Measurements from ENCODE around the gene NFAT5.

Gene NFAT5

DNA sequence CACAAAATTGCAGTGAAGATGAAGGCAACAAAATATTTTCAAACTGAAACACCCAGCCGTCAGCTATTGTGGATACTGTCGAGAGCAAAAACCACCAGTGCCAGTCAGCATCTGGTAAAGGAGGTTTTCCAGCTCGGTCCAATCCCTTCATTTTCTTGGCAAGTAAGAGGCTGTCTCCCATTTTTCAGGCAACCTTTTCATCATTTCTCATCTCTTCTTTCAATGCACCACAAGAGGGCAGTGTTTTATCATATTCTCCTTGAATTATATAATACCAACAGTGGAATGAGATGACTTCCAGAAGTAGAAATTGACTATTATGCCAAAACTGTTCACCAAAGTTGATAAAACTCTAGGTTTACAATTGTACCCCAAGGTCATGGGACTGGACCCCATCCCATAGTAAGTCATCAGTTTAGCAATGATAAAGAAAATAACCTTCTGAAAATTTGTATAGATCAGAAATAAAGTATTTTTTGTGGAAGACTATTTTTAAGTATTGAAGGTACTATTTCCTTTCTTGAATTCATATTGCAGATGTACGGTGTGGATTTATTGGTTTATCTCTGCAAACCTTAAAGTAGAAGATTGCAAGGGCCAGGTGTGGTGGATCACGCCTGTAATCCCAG, 143.8 kb downstream of the NFAT5 start:
- Histone ChIP-seq H3K18ac (ENCODE audit: low read length) (no peak overlapping the region), H2BK5ac (ENCODE audit: low read length) (no peak overlapping the region), H3K27me3 (ENCODE audit: control insufficient read depth in 3 of 3, insufficient read depth in 3 of 3, low read depth in 1 of 3, low read length in 3 of 3) (no peaks in the 10 kb centered on the region), H3K4me3 (ENCODE audit: low read length in 2 of 2) (no peak overlapping the region), H3K27ac (replicated peaks; ENCODE audit: low read length) (no peak overlapping the region), H4K8ac (ENCODE audit: low read depth, low read length) (no peak overlapping the region), H3K79me1 (ENCODE audit: low read depth, low read length) (no peaks in the 10 kb centered on the region), H3K9ac (ENCODE audit: low read depth, low read length, poor library complexity) (no peak overlapping the region), H4K91ac (ENCODE audit: low read depth, low read length, poor library complexity) (no peak overlapping the region), H2BK12ac (ENCODE audit: low read length) (no peak overlapping the region), H3K36me3 (replicated peaks in 1 of 2; ENCODE audit: control insufficient read depth in 2 of 2, insufficient read depth in 2 of 2, low read length in 2 of 2) (peaks cover 5 to 55% of the 10 kb centered on the region in 2 donors), H3K14ac (ENCODE audit: low read length) (no peak overlapping the region), H3K9me3 (replicated peaks in 1 of 2; ENCODE audit: control insufficient read depth in 2 of 2, insufficient read depth in 1 of 2, low read depth in 1 of 2, low read length in 2 of 2) (no peaks in the 10 kb centered on the region), H2BK15ac (ENCODE audit: low read length) (no peak overlapping the region), H3K4me1 (ENCODE audit: control insufficient read depth in 2 of 2, insufficient read depth in 1 of 2, low read depth in 1 of 2, low read length in 2 of 2) (no peaks in the 10 kb centered on the region), H2AFZ (ENCODE audit: low read length) (no peak overlapping the region), H2BK120ac (ENCODE audit: low read depth, low read length) (no peak overlapping the region), H3K4me2 (ENCODE audit: insufficient read depth, low read length, poor library complexity, severe bottlenecking) (no peak overlapping the region), H2AK5ac (ENCODE audit: low read depth, low read length) (no peak overlapping the region), H3K4ac (ENCODE audit: low read length) (no peak overlapping the region), H3K23ac (ENCODE audit: low read depth, low read length, poor library complexity) (no peak overlapping the region)
- DNase-seq (ENCODE audit: low spot score): peak; percentile 44
- no CpG with 5 or more reads among the region's 5 CpGs for WGBS, 2 donors (ENCODE audit: extremely low coverage in 2 of 2, insufficient read length in 2 of 2, insufficient replicate concordance in 1 of 2)

DNA sequence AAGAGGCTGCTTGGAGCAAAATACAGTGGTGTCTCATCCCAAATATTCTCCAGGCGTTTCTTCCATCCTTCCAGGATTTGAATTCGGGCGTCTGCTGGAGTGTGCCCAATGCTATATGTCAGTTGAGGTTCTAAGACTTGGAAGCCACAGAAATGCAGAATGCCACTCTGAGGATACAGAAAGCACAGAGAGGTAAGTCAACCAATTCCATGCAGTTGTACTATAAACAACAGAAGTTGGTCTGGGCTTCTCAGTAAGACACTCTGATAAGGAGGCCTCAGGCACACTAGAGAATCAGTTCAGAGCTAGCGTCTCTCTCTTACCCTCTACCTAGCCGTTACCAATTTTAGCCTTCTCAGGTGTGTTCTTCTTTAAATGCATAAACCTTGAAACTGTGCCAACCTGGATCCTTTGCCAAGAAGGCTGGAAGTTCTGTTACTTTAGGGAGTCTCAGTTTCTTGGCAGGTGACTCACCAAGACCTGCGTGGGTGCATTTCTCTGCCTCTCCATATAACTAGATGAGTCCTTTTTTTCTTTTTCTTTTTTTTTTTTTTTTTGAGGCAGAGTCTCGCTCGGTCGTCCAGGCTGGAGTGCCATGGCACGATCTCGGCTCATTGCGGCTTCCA, 145.5 kb downstream of the NFAT5 start:
- H3K4ac ChIP-seq (ENCODE audit: low read length): no peak overlapping the region
- H2BK12ac ChIP-seq (ENCODE audit: low read length): no peak overlapping the region
- H3K27ac ChIP-seq (replicated peaks; ENCODE audit: low read length): no peak overlapping the region
- H2AK5ac ChIP-seq (ENCODE audit: low read depth, low read length): no peak overlapping the region
- DNase-seq (ENCODE audit: low spot score): no peak
- H2BK120ac ChIP-seq (ENCODE audit: low read depth, low read length): no peak overlapping the region
- no peak overlapping the region for H2AFZ ChIP-seq (ENCODE audit: low read length)
- no peaks in the 10 kb centered on the region for H3K4me1 ChIP-seq (ENCODE audit: control insufficient read depth in 2 of 2, insufficient read depth in 1 of 2, low read depth in 1 of 2, low read length in 2 of 2)
- no peak overlapping the region for H3K9ac ChIP-seq (ENCODE audit: low read depth, low read length, poor library complexity)
- H4K91ac ChIP-seq (ENCODE audit: low read depth, low read length, poor library complexity): no peak overlapping the region
- no peak overlapping the region for H3K14ac ChIP-seq (ENCODE audit: low read length)
- H3K18ac ChIP-seq (ENCODE audit: low read length): no peak overlapping the region
- no peak overlapping the region for H4K8ac ChIP-seq (ENCODE audit: low read depth, low read length)
- H3K36me3 ChIP-seq (replicated peaks in 1 of 2; ENCODE audit: control insufficient read depth in 2 of 2, insufficient read depth in 2 of 2, low read length in 2 of 2): peaks cover 8 to 58% of the 10 kb centered on the region in 2 donors
- H2BK5ac ChIP-seq (ENCODE audit: low read length): no peak overlapping the region
- H3K9me3 ChIP-seq (replicated peaks in 1 of 2; ENCODE audit: control insufficient read depth in 2 of 2, insufficient read depth in 1 of 2, low read depth in 1 of 2, low read length in 2 of 2): no peaks in the 10 kb centered on the region
- no CpG with 5 or more reads among the region's 12 CpGs for WGBS, 2 donors (ENCODE audit: extremely low coverage in 2 of 2, insufficient read length in 2 of 2, insufficient replicate concordance in 1 of 2)
- no peaks in the 10 kb centered on the region for H3K27me3 ChIP-seq (ENCODE audit: control insufficient read depth in 3 of 3, insufficient read depth in 3 of 3, low read depth in 1 of 3, low read length in 3 of 3)
- no peak overlapping the region for H2BK15ac ChIP-seq (ENCODE audit: low read length)
- no peak overlapping the region for H3K4me2 ChIP-seq (ENCODE audit: insufficient read depth, low read length, poor library complexity, severe bottlenecking)
- H3K4me3 ChIP-seq (ENCODE audit: low read length in 2 of 2): no peak overlapping the region
- H3K79me1 ChIP-seq (ENCODE audit: low read depth, low read length): no peaks in the 10 kb centered on the region
- no peak overlapping the region for H3K23ac ChIP-seq (ENCODE audit: low read depth, low read length, poor library complexity)

DNA sequence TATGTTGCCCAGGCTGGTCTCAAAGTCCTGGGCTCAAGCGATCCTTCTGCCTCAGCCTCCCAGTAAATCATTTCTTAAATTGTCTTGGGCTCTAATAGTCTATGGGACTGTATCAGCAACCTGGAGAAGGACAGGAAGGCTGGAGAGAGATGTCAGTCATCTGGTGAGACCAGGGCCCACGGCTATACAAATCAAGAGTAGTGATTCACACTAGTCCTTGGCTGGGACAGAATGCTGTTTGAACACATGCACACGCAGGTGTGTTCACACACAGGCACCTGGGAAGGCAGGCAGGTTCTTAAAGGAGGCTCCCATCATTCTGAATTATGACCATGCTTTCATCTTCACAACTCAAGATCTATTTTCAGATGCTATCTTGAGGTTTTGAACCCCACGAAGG, 146.5 kb downstream of the NFAT5 start:
- Histone ChIP-seq H2AFZ (ENCODE audit: low read length) (no peak overlapping the region), H3K4me1 (ENCODE audit: control insufficient read depth in 2 of 2, insufficient read depth in 1 of 2, low read depth in 1 of 2, low read length in 2 of 2) (no peaks in the 10 kb centered on the region), H3K79me1 (ENCODE audit: low read depth, low read length) (no peaks in the 10 kb centered on the region), H4K8ac (ENCODE audit: low read depth, low read length) (no peak overlapping the region), H2BK5ac (ENCODE audit: low read length) (no peak overlapping the region), H3K27me3 (ENCODE audit: control insufficient read depth in 3 of 3, insufficient read depth in 3 of 3, low read depth in 1 of 3, low read length in 3 of 3) (no peaks in the 10 kb centered on the region), H2AK5ac (ENCODE audit: low read depth, low read length) (no peak overlapping the region), H3K27ac (replicated peaks; ENCODE audit: low read length) (no peak overlapping the region), H4K91ac (ENCODE audit: low read depth, low read length, poor library complexity) (no peak overlapping the region), H3K9me3 (replicated peaks in 1 of 2; ENCODE audit: control insufficient read depth in 2 of 2, insufficient read depth in 1 of 2, low read depth in 1 of 2, low read length in 2 of 2) (no peaks in the 10 kb centered on the region), H3K36me3 (replicated peaks in 1 of 2; ENCODE audit: control insufficient read depth in 2 of 2, insufficient read depth in 2 of 2, low read length in 2 of 2) (peaks cover 8 to 59% of the 10 kb centered on the region in 2 donors), H3K14ac (ENCODE audit: low read length) (peak overlapping the region; percentile 71), H3K4ac (ENCODE audit: low read length) (no peak overlapping the region), H2BK12ac (ENCODE audit: low read length) (no peak overlapping the region), H3K18ac (ENCODE audit: low read length) (no peak overlapping the region), H3K4me3 (ENCODE audit: low read length in 2 of 2) (no peak overlapping the region), H2BK120ac (ENCODE audit: low read depth, low read length) (no peak overlapping the region), H3K4me2 (ENCODE audit: insufficient read depth, low read length, poor library complexity, severe bottlenecking) (no peak overlapping the region), H3K23ac (ENCODE audit: low read depth, low read length, poor library complexity) (no peak overlapping the region), H2BK15ac (ENCODE audit: low read length) (no peak overlapping the region), H3K9ac (ENCODE audit: low read depth, low read length, poor library complexity) (peak overlapping the region; percentile 44)
- WGBS, 2 donors (ENCODE audit: extremely low coverage in 2 of 2, insufficient read length in 2 of 2, insufficient replicate concordance in 1 of 2): no CpG with 5 or more reads among the region's 4 CpGs
- no peak for DNase-seq (ENCODE audit: low spot score)

DNA sequence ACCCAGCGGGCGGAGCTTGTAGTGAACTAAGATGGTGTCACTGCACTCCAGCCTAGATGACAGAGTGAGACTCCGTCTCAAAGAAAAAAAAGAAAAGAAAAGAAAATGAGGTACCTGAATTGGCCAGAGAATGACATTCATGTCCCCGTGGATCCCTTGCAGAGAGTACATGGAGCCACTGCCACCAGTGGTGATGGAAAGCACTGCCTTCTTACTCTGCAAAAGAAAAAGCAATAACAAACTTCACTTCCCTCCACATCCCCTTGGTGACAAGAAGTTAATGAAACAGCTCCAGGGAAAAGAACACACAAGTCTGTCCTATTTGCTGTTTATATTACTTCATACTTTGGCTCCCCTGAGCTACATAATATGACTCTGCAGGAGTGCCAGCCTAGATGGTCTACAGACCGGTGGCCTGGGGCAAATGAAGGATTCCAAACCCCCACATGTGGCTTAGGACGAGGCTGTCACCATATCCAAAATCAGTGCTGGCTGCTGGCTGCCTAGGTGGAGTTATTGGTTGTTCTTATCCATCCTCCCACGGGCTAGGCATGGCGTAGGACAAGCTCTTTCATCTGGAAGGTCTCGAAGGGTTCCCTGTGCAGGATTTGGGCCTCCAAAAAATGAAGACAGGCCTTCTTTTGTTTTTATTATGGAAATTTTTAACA, 147.3 kb downstream of the NFAT5 start:
- no peak overlapping the region for H2BK15ac ChIP-seq (ENCODE audit: low read length)
- no peak overlapping the region for H3K4ac ChIP-seq (ENCODE audit: low read length)
- no peaks in the 10 kb centered on the region for H3K79me1 ChIP-seq (ENCODE audit: low read depth, low read length)
- no peak overlapping the region for H2BK120ac ChIP-seq (ENCODE audit: low read depth, low read length)
- no peak overlapping the region for H3K9ac ChIP-seq (ENCODE audit: low read depth, low read length, poor library complexity)
- no peak overlapping the region for H2AFZ ChIP-seq (ENCODE audit: low read length)
- H3K18ac ChIP-seq (ENCODE audit: low read length): no peak overlapping the region
- no peak overlapping the region for H3K14ac ChIP-seq (ENCODE audit: low read length)
- no peaks in the 10 kb centered on the region for H3K9me3 ChIP-seq (replicated peaks in 1 of 2; ENCODE audit: control insufficient read depth in 2 of 2, insufficient read depth in 1 of 2, low read depth in 1 of 2, low read length in 2 of 2)
- H3K23ac ChIP-seq (ENCODE audit: low read depth, low read length, poor library complexity): no peak overlapping the region
- DNase-seq (ENCODE audit: low spot score): no peak
- H2AK5ac ChIP-seq (ENCODE audit: low read depth, low read length): no peak overlapping the region
- WGBS, 2 donors (ENCODE audit: extremely low coverage in 2 of 2, insufficient read length in 2 of 2, insufficient replicate concordance in 1 of 2): no CpG with 5 or more reads among the region's 9 CpGs
- peaks cover 9 to 60% of the 10 kb centered on the region in 2 donors for H3K36me3 ChIP-seq (replicated peaks in 1 of 2; ENCODE audit: control insufficient read depth in 2 of 2, insufficient read depth in 2 of 2, low read length in 2 of 2)
- H3K4me2 ChIP-seq (ENCODE audit: insufficient read depth, low read length, poor library complexity, severe bottlenecking): no peak overlapping the region
- H2BK12ac ChIP-seq (ENCODE audit: low read length): no peak overlapping the region
- H3K27ac ChIP-seq (replicated peaks; ENCODE audit: low read length): no peak overlapping the region
- no peak overlapping the region for H4K8ac ChIP-seq (ENCODE audit: low read depth, low read length)
- H4K91ac ChIP-seq (ENCODE audit: low read depth, low read length, poor library complexity): no peak overlapping the region
- no peak overlapping the region for H3K4me3 ChIP-seq (ENCODE audit: low read length in 2 of 2)
- H3K4me1 ChIP-seq (ENCODE audit: control insufficient read depth in 2 of 2, insufficient read depth in 1 of 2, low read depth in 1 of 2, low read length in 2 of 2): no peaks in the 10 kb centered on the region
- H3K27me3 ChIP-seq (ENCODE audit: control insufficient read depth in 3 of 3, insufficient read depth in 3 of 3, low read depth in 1 of 3, low read length in 3 of 3): no peaks in the 10 kb centered on the region
- H2BK5ac ChIP-seq (ENCODE audit: low read length): no peak overlapping the region
